Activated gamma-delta T cell treated with Interleukin-2 at 50 U/mL for 16 hours (primary cell): ENCODE results near the gene LRG1.
A peak's percentile ranks its signal among the peaks of the same experiment; 100 is the strongest.
"Not testable (repeated sequence)": the region's sequence is repeated elsewhere in the genome, so short reads cannot be mapped to it uniquely, and the experiment has no call there.

Experiments
- DNase-seq: peaks from one replicate; pipeline ENCODE4 v3.0.0-alpha.2; 2020

LRG1 gene

DNA sequence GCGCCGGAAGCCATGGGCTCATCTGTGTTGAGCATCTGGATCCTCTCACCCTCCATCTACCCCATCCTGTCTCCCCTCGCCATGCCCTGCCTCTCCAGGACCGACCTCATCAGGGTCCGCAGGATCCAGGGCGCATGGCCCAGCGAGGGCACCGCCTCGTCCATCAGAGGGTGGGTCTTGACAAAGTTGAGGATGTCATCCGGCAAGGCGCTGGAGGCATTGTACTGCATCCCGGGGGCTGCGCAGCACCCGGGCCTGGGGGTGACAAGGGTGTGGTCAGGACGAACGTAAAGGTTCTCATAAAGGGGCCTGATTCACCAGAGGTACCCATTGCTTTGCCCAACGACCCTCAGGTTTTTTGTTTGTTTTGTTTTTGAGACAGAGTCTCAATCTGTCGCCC lies 10.2 kb upstream of the LRG1 start:
- DNase-seq, result no peak

DNA sequence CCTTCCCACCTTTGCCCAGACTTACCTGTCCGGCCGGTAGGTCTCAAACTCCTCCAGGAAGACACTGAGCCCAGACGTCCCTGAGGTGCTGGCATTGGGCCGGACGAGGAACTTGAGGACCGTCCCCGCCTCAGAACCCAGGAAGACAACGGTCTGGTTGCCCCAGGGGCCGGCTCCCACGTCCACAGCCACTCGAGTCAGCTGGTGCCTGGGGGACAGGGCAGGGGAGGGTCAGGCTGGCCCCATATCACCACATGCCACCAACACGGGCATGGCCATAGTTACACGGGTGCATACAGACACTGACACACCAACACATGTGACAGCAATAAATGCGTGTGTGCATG lies 8.4 kb upstream of the LRG1 start:
- no peak for DNase-seq

DNA sequence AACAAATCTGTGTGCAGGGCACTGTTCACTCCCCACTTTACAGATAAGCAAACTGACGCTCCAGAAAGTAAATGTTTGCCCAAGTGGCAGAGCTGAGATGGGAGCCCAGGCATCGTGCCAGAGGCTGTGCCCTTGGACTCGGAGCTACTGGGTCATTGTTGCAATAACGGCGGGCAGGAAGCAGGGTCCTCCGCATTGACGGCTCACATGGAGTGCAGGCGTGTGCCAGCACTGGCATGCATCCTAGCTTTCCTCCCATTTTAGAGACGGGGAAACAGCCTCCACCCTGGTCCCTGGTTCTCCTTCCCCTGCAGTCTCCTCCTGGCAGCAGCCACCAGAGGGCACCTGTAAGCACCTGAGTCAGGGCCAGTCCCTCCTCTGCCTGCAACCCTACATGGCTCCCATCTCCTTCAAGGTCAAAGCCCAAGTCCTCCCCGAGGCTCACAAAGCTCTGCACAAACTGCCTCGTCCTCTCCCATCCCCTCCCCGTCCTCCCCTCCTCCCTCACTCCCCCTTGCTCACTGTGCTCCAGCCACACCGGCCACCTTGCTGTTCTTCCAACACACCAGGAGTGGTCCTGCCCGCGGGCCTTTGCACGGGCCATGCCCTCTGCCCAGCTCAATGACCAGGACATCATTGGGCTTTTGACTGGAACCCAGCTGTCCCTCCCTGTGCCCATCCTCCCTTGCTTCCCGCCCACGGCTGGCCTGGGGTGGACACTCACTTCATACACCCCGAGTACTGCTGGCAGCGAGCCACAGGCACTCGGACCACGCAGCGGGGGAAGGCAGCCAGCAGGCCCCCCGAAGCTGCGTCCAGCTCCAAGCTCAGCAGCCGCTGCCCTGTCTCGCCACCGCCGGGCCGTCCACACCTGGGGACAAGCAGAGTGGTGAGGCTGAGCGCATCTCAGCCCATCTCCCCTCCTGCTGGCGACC lies 7.7 kb upstream of the LRG1 start:
- no peak for DNase-seq

DNA sequence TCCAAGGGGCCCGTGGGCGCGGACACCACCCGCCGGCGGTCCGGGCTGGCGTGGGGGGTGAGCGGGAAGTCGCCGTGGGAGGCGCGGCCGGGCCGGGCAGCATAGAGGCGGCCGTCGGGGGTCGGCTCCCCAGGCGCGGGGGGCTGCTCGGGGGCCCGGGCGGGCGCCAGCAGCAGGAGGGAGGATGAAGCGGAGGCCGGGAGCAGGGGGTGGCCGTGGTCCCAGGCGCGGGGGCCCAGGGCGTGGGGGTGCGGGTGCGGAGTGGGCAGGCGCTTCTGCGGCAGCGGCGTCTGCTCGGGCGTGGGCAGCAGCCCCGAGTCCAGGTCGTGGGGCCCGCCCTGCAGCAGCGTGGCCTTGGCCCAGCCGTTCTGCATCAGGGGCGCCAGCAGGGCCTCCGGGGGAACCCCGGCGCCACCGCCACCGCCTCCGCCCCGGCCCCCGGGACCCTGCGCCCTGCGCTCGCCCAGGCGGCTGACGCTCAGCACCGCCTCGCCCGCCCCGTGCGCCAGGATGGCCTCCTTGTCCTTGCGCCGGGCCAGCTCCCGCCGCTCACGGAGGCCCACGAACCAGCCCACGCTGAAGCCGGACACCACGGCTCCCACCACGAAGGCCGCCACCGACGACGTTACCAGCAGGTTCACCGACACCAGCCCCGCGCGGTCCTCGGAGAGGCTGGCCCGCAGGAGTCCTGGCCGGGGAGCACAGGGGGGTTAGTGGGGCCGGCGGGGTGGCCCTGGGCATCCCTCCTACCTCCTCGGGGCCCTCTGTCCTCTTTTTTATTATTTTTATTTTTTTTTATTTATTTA lies 4.2 kb upstream of the LRG1 start:
- DNase-seq, result no peak

DNA sequence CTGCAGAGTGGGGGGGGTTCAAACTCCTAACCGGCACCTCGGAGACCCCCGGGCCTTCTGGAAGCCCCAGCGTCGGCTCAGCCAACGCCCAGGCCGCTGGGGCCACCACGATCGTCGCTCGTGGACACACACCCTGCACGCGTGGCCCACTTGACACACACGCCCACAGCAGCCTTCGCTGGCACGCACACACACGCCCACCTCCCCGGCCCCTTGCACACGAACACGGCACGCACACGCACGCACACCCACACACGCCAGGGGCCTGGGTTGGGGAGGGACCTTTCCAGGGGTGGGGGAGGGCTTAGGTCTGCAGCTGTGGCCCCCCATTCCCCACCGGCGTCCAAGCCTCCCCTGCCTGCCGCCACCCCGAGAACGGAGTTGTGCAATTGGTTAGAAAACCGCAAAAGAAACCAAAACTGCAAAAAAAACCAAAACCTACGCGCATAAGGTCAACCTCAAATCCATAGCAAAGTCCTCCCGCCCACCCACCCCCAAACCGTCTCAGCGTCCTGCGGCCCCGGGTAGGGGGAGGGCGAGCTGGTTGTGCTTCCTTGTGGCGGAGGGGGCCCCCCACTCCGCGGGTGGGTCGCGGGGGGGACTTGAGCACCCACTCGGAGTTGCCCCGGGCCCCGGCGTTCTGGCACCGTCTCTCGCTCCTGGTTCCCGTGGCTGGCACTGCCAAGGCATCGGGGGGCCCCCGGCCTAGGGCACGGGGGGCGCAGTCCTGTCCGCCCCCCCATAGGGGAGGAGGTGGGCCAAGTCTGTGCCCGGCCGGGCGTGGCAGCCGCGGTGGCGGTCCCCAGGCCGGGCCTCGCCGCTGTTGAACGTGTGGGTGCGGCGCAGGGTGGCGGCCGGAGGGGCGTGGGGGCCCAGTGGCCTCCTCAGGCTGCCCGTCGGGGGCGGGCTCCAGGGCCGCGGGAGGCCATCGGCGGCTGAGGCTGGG lies 3.3 kb upstream of the LRG1 start:
- DNase-seq, result no peak

DNA sequence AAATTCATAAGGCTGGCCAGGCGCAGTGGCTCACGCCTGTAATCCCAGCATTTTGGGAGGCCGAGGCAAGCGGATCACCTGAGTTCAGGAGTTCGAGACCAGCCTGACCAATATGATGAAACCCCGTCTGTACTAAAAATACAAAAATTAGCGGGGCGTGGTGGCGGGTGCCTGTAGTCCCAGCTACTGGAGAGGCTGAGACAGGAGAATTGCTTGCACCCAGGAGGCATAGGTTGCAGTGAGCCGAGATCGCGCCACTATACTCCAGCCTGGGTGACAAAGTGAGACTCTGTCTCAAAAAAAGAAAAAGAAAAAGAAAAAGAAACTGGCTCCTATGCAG lies 1.9 kb upstream of the LRG1 start:
- DNase-seq, result not testable (repeated sequence)

DNA sequence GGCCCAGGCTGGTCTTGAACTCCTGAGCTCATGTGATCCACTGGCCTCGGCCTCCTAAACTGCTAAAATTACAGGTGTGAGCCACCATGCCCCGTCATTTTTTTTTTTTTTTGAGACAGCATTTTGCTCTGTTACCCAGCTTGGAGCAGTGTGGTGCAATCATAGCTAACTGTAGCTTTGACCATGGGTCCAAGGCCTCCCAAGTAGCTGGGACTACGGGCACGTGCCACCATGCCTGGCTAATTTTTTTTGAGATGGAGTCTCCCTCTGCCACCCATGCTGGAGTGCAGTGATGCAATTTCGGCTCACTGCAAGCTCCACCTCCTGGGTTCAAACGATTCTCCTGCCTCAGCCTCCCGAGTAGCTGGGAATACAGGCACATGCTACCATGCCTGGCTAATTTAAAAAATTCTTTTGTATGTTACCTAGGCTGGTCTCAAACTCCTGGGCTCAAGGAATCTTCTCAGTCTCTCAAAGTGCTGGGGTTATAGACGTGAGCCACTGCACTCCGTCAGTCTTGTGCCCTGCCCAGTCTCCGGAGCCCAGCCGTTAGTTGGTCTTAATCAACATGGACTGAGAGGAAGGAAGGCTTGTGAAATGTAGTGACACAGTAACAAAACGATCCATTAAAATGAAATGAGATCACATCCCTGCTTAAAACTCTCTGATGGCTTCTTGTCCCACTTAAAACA lies 1.4 kb upstream of the LRG1 start:
- DNase-seq, result no peak

DNA sequence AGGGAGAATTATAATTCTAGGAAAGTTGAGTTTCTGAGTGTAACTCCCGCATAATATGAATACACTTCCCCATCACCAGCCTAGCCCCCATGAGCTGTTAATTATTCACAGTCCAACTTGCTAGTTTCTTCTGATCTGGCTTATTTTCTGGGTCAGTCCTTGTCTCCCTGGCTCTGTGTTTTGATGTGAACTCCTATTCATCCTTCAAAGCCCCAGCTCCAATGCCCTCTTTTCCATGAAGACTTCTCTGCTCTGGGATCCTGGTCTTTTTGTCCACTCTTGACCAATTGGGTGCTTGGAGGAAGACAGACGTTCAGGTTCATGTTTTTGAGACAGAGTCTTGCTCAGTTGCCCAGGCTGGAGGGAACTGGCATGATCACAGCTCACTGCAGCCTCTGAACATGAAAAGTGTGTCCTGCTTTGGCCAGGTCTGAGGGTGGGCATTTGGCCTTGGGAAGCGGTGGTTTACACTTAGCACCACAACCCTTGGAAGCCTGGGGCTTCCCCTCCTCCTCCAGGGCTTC lies 605 bp downstream of the LRG1 start:
- DNase-seq, result no peak

DNA sequence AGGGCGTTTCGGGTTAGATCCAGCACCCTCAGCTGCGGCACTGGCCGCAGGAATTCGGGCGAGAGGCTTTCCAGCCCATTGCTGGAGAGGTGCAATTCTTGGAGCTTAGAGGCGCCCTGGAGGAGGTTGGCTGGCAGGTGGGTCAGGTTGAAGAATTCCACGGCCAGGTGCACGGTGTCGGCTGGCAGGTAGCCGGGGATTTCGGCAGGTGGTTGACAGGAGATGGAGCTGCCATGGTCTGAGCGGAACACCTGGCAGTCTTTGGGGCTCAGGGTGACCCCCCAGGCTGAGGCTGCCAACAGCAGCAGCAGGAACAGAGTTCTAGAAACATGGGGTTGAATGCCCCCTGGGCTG lies 1.3 kb downstream of the LRG1 start:
- no peak for DNase-seq

DNA sequence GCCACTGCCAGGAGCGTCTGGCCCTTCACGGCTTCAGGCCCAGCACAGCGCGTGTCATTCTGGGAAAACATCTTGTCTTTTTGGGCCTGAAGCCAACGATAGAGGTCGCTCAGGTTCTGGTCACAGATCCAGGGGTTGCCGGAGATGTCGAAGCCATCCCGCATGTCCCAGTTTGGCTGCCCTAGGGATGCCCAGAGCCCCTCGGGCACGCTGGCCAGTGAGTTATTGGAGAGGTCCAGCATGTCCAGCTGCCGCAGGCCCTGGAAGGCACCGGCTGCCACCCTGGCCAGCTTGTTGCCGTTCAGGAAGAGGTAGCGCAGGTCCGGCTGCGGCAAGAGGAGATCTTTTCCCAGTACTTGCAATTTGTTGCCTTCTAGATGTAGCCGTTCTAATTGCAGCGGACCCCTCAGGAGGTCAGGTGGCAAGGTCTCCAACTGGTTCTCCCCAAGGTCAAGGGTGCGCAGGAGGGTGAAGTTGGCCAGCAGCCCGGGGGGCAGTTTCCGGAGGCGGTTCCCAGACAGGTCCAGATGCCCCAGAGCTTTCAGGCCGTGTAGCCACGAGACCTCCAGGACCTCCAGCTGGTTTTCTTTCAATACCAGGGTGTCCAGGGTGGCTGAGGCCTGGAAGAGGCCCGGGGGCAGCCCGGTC lies 1.8 kb downstream of the LRG1 start:
- no peak for DNase-seq

DNA sequence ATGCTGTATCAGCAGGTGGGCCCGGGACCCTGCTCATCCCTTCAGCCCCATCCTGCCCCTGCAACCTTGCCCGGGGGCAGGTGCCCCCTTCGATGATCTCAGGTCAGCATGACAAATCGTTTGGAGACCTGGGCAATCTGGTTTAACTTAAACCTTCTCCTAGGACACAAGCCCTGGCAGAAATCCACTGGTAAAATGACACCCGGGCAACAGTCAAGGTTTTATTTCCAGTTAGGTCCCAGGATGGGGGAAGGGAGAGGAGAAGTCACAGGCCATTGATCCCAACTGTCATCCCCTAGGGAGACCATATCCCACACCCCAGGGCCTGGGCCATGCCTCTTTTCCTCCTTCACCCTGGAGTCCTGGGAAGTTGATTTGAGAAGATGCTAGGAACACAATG lies 3.0 kb downstream of the LRG1 start:
- DNase-seq, result no peak

DNA sequence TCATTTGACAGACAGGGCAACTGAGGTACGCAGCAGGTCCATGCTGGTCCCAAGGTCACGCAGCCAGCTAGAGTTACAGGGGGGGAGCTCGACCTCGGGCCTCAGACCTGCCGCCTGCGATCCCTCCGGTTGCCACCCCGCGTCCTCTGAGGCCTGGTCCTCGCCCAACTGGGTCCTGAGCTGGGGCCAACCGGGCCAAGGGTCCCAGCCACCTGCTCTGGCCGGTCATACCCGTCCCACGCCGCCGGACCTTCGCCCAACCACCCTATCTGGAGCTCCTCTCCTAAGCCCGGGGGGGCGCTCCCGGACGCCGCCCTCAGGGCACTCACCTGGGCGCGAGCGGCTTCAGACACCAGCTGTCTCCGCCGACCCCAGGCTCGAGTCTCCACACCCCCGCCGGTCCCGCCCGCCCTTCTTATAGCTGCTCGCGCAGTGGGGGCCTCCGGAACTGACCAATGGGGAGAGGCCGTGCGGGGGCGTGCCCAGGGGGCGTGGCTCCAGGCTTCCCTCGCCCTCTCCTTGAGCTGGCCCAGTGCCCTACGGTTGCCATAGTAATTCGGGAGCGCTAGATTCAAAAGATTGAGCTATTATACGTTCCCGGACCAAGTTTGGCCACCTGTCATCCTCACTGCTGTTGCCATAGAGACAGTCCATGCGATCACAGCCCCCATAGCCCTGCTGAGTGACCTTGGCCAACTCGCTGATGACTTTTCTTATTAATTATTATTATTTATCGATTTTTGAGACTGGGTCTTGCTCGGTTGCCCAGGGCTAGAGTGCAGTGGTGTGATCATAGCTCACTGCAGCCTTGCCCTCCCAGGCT lies 4.8 kb downstream of the LRG1 start, which contains the start of gene PLIN5:
Gene PLIN5 (minus strand): TSS at position 389 of the 823 bp plus-strand sequence. CDS start 1,150 bp downstream, outside the sequence.
- peak; percentile 22 for DNase-seq

DNA sequence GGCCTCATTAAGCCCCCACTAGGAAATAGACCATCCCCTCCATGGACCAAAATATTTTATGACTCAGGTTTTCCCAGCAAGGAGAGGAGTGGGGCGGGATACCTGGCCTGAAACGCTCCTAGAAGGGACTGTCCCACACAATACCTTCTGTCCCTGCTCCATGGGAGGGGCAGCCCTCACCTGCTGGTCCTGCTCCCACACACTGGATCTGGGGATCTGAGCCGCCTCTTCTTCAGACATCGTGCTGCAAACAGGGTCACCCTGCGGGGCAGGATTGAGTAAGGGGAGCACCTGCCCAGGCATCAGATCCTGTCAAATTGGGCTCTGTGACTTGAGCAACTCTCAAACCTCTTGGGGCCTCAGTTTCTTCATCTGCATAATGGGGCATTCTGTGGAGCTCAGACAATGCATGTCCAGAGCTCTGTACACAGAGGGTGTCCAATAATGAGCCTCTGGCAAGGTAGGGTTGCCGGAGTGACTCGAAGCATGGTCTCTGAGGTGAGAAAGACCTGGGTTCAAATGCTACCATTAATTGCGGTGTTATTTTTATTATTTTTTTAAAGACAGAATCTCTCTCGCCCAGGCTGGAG lies 5.9 kb downstream of the LRG1 start:
- DNase-seq, result no peak

DNA sequence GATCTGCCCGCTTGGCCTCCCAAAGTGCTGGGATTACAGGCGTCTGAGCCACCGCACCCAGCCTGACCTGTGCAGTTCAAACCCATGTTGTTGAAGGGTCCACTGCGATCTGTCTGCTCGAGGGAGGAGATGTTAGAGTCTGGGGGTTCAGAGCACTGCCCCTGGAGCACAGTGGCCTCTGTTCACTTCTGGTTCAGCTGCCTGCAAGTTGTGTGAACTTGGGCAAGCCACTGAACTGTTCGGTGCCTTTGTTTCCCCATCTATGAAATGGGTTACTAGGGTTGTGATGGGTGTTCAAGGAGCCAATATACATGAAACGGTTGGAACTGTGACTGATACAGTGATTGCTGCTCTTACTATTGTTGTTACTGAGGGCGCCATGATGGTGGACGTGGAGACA lies 6.5 kb downstream of the LRG1 start:
- DNase-seq, result no peak

DNA sequence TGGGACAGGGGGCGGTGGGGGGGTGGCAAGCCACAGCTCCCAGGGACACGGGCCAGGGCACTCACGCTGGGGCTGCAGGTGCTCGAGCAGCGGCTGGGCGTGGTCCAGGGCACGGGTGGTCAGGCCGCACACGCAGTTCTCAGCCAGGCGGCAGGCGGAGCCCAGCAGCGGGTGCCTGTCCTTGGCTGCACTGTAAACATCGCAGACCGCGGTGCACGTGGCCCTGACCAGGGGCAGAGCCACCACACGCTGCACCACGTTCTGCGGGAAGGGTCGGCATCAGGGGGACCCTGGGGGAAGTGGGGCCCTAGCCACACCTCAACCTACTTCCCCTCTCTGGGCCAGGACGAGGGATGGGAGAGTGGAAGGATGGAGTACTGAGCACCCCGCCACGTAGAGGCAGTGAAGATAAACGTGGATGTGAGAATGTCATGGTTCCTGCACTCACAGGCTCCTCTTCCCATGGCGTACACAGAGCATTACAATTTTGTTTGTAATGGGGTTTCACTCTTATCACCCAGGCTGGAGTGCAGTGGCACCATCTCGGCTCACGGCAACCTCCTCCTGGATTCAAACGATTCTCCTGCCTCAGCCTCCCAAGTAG lies 8.2 kb downstream of the LRG1 start:
- DNase-seq, result no peak

DNA sequence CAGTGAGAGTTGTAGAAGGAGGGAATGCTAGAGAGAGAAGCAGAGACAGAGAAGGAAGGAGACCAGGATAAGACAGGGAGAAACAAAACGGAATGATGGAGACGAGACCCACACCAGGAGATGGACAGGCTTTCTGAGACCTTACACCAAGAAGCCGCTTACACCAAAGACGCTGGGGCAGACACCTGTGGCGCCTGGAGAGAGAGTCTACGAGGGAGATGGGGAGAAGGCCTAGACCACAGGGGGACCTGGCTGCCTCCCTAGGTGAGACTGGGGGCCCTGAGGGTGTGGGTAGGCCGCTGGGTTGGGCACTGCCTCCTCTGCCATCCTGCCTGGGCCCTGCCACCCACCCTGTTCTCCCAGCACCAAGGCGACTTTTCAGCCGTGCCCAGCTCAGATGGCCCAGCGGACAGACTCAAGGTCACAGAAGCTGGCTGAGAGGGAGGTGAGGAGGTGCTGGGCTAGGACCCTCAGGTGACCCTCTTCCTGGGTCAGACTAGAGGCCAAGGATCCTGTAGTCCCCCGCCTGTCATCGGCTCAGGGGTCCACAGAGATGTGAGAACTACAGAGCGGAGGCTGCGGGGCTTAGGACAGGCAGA lies 9.8 kb downstream of the LRG1 start:
- DNase-seq, result no peak

DNA sequence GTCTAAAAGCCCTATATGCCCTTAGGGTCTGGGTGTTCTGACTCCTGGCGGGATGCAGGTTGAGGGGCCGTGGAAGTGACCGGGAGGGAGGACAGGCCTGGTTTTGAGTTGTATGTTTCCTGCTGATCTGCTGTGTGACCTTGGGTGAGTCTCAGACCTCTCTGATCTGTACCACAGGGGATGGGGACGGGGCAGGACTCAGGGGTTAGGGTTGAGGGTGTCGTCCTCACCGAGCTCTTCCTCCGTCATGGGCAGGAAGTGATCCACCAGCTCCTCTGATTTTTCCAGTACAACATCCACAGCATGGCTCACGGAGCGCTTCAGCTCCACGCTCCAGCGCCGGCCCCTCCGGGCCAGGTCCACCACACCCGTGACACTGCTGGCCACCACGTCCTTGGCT lies 11.0 kb downstream of the LRG1 start:
- no peak for DNase-seq

DNA sequence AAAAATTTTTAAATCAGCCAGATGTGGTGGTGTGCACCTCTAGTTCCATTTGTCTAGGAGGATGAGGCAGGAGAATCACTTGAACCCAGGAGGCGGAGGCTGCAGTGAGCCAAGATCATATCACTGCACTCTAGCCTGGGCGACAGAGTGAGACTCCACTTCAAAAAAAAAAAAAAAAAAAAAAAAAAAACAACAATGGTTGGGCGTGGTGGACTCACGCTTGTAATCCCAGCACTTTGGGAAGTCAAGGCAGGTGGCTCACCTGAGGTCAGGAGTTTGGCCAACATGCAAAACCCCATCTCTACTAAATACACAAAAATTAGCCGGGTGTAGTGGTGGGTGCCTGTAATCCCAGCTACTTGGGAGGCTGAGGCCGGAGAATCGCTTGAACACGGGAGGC lies 12.5 kb downstream of the LRG1 start:
- DNase-seq, result not testable (repeated sequence)

DNA sequence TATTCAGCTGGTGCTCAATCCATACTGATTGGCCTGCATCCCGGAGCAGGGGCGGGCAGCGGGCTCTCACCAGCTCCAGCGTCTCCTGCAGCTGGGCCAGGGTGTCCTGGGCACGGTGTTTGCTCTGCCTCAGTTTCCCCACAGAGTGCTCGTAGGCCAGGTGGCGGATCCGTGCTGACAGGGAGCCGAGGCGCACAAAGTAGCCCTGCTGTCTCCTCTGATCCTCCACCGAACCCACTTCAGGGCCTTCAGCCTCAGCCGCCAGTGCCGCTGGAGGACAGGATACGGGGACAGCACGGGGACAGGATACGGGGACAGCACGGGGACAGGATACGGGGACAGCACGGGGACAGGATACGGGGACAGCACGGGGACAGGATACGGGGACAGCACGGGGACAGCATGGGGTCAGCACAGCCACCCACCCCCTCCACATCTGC lies 14.3 kb downstream of the LRG1 start:
- DNase-seq, result no peak
